ENCODE results near the gene TOR1AIP2.

DNA sequence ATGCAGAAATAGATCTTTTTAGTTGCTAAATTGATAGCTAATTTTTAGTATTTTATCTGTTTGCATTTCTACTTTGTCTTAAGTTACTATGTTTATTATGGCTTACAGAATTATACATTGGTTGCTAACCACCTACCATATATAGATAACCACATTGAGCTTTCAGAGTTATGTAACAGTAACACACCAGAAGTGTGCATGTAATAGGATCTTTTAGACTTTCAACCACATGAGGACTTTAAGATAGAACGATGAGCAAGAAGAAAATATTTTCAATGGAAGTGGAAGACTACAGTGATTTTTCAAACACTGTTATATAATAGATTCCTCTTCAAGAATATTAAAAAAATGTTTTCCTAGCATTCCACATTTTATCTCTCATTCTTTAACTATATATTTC, 33.3 kb upstream of the TOR1AIP2 start:
- TF ChIP-seq POLR2A (IDR thresholded peaks at IDR 0.05) = no peak
- TF ChIP-seq, protein P1, sequence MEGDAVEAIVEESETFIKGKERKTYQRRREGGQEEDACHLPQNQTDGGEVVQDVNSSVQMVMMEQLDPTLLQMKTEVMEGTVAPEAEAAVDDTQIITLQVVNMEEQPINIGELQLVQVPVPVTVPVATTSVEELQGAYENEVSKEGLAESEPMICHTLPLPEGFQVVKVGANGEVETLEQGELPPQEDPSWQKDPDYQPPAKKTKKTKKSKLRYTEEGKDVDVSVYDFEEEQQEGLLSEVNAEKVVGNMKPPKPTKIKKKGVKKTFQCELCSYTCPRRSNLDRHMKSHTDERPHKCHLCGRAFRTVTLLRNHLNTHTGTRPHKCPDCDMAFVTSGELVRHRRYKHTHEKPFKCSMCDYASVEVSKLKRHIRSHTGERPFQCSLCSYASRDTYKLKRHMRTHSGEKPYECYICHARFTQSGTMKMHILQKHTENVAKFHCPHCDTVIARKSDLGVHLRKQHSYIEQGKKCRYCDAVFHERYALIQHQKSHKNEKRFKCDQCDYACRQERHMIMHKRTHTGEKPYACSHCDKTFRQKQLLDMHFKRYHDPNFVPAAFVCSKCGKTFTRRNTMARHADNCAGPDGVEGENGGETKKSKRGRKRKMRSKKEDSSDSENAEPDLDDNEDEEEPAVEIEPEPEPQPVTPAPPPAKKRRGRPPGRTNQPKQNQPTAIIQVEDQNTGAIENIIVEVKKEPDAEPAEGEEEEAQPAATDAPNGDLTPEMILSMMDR (IDR thresholded peaks at IDR 0.05) = no peak
